ENCODE data around the gene NFKBIE.

NFKBIE gene

DNA sequence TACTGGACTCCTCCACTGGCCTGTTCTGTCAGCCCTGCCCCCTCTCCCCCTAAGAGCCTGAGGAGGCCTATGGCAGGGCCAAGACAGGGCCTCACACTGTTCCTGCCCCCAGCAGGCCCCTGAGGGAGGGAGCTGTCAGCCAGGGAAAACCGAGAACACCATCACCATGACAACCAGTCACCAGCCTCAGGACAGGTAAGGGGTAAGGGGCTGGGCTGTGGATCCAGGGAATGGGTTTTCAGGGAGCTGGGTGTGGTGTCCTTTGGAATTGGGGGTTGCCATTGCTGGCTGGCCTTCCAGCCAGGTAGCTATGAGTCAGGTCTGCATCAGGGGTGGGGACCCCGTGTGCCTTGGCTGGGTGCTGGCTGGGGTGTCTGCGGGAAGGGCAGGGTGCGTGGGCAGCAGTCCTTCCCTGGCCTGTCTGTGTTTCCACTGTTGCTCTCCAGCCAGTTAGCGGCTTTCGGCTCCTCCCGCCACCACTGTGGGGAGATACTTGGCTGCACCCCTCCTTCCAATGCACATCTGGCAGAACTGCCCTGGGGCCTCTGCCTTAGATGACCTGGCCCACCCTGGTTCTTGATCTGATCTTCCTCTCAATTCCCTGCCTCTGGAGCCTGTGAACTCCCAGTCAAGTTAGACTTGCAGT is 38.1 kb downstream of the NFKBIE start:
- DNase-seq (ENCODE audit: low read depth in 2 of 2, low spot score in 1 of 2): no peak

- DNase-seq (ENCODE audit: low read depth in 2 of 2, low spot score in 1 of 2): no peak
Measured at GRCh38 chr6:44226368-44227147, 38.8 kb downstream of the NFKBIE start.

DNA sequence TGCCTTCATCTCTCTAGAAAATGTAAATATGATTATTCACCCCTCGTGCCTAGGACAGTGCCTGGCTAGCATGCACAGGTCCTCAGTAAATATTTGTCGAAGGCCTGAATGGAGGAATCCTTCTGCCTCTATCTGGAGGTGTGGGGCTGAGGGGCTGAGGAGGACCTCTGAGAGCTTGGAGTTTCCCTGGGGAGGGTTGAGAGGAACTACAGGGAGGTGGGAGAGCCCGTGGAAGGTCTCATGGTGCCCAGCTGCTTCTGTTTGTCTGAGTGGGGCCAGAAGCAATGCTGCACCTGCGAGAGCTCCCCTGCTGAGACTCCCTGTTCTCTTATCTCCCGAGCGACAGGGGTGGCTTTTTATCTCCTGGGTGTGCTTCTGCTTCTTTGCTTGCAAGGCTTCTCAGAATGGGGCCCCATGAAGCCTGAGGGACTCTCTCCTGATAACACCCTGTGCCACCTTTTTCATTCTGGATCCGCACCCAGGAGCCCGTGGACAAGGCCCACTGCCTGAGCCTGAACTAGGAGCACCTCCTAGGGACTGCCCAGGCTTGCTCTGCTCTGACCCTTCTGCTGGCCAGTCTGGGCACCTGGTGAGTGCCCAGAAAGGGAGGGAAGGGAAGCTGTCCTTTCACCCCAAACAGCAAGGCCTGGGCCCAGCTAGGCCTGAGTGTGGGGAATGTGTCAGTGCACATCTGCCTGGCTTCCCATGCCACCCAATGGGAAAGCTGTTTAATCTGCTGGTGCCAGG is 39.6 kb downstream of the NFKBIE start:
- no peak for DNase-seq (ENCODE audit: low read depth in 2 of 2, low spot score in 1 of 2)

DNA sequence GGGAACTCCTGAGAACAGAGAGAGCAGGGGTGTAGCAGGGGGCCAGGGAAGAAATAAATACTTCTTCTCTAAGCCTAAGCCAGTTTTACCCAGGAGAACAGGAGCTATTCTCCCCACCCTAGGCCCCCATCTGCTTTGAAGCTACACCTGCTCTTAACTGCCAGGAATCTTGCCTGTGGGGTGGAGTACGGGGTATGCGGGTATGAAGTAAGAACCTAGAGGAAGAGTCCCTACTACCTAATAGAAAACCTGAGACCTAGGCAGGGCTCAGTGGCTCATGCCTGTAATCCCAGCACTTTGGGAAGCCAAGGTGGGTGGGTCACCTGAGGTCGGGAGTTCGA is 40.4 kb downstream of the NFKBIE start:
- DNase-seq (ENCODE audit: low read depth in 2 of 2, low spot score in 1 of 2): no peak

DNA sequence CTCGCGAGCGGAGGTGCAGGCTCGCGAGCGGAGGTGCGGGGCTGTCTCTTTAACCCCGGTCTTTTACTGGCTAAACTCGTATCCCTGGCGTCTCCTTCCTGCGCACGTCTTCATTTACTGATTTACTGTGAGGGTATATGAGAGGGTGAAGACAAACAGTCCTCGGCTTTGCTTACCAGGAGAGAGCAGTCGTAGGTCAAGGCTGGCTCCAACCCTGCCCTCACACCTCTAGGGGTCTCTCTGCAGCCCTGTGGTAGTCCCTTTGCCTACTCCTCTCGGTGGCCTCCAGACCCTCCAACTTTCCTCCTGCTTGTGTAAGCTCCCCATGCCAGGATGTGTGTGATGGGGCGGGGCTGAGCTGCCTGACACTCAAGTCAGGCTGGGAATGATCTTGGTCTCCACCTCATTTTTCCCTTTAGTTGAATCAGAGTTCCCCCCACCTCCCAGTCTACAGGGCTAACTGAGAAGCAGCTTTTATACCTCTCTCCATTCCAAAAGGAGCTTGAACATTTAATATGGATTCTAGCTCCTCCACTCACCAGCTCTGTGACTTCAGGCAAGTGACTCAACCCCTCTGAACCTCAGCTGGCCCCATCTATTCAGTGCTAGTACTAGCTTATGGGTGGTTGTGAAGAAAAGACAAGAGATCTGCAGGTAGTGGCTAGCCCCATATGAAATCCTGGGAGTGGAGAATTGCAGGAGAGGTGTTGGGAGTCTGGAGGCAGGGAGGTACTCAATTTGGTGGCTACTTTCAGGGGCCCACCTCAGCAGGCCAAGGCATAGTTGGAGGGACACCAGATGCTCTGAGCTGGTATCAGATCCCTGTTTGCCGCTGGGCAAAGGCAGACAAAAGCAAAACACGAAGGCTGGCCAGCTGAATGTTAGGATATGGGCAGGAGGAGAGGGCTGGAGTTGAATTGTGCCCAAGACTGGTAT is 41.1 kb downstream of the NFKBIE start:
- no peak for DNase-seq (ENCODE audit: low read depth in 2 of 2, low spot score in 1 of 2)

DNA sequence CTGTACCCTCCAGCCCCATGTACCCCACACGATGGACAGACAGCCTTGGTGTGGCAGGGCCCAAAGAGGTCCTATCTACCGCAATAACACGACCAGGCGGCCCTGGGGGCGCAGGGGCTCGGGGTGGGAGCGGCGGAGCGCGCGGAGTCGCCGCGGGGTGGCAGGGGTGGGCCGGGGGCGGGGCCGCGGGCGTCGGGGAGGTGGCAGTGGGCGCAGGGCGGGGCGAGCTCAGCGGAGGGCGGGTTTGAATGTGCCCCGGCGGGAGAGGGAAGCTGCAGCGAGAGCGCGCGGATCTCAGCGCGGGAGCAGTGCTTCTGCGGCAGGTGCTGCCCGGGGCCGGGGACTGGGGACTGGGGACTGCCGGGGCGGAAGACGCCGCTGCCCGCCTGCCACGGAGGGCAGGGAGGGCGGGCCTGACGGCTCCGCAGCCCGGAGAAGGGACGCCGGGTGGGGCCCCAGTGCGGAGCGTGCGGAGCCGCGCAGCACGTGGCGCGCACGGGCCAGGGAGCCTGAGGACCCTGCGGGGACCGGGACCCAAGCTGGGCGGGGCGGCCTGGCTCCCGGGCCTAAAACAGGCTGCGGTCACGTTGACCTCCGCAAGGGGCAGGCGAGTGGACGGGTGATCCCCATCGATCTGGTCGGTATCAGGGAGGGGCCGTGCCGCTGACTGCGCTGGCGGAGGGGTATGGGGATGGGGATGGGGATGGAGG is 41.9 kb downstream of the NFKBIE start, which contains the start of gene SLC29A1:
SLC29A1 (plus strand) TSS at position 277 of the 710 bp plus-strand sequence. CDS start 3,719 bp downstream, outside the sequence.
- DNase-seq (ENCODE audit: low read depth in 2 of 2, low spot score in 1 of 2): peak; percentile 54 to 72

- DNase-seq (ENCODE audit: low read depth in 2 of 2, low spot score in 1 of 2): no peak
Measured at GRCh38 chr6:44222486-44223318, 42.6 kb downstream of the NFKBIE start.

DNA sequence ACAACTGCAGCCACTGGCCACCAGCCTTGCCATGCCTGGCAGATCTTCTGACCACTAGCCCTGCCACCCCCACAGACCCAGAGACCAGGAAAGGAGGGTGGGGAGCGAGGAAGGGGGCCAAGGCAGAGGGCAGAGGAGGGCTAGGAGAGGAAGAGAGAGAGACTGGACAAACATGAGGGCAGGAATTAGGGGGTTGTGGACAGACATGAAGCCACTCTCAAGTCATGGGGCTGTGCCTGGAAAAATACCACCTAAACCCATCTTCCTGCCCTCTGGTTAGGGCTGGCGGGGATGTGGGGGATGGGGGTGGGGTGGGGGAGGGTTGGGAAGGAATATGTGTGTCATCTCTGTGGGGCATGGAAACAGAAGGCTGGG is 43.4 kb downstream of the NFKBIE start:
- DNase-seq (ENCODE audit: low read depth in 2 of 2, low spot score in 1 of 2): no peak

DNA sequence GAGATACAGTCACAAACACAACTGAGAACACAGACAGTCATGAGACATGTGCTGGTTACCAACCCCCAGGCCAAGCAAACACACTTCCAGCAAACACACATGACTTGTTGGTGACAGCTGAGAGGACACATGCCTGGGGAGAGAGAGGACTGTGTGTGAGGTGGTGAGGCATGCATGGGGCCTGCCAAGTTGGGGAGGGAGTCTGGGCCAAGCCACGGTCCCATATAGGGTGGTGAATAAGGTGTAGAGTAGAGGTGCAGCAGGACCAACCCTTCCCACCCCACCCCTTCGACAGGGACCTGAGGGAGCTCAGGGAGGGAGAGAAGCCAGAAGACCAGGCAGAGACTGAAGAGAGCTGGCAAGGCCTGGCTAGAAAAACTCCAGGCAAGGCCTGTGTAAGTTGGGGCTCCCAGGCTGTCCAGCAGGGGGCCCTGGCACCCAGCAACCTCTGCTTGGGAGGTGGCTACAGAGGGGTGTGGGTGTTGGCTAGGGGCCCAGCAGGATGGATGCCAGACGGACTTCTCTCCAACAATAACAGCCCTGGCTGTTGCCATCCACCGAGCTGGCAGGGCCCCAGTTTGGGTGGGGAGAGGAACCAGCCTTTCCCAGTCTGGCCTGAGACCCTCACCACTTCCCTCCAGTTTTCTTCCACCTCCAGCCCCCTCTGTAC is 43.9 kb downstream of the NFKBIE start:
- DNase-seq (ENCODE audit: low read depth in 2 of 2, low spot score in 1 of 2): peak; percentile 31 to 34

- no peak for DNase-seq (ENCODE audit: low read depth in 2 of 2, low spot score in 1 of 2)
Measured at GRCh38 chr6:44220913-44221290, 44.4 kb downstream of the NFKBIE start.

DNA sequence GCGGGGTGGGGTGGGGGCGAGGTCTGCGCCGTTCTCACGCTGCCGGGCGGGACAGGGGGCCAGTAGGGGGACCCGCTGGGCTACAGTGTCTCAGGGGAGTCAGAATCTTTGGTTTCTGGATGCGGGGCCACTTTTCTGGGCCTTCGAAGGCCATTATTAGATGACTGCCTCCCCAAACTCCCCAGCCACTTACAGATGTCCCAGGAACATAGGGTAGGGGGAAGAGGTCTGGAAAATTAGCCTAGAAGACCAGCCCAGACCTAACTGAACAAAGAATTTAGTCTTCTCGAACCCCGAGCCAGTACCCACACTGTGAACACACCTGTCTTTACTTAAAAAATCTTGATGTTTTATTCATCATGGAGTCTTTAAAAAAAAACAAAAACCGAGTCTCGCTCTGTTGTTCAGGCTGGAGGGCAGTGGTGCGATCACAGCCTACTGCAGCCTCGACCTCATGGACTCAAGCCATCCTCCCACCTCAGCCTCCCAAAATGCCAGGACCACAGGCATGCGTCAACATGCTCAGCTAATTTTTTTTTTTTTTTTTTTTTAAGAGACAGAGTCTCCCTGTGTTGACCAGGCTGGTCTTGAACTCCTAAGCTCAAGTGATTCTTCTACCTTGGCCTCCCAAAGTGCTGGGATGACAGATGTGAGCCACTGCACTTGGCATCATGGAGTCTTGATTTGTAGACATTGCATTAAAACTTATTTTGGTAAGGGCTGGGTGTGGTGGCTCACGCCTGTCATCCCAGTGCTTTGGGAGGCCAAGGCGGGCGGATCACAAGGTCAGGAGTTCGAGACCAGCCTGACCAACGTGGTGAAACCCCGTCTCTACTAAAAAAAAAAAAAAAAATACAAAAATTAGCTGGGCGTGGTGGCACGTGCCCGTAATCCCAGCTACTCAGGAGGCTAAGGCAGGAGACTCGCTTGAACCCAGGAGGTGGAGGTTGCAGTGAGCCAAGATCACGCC is 45.3 kb downstream of the NFKBIE start:
- no peak for DNase-seq (ENCODE audit: low read depth in 2 of 2, low spot score in 1 of 2)

GRCh38 chr6:44219053-44219814 is 46.1 kb downstream of the NFKBIE start:
- DNase-seq (ENCODE audit: low read depth in 2 of 2, low spot score in 1 of 2): no peak

DNA sequence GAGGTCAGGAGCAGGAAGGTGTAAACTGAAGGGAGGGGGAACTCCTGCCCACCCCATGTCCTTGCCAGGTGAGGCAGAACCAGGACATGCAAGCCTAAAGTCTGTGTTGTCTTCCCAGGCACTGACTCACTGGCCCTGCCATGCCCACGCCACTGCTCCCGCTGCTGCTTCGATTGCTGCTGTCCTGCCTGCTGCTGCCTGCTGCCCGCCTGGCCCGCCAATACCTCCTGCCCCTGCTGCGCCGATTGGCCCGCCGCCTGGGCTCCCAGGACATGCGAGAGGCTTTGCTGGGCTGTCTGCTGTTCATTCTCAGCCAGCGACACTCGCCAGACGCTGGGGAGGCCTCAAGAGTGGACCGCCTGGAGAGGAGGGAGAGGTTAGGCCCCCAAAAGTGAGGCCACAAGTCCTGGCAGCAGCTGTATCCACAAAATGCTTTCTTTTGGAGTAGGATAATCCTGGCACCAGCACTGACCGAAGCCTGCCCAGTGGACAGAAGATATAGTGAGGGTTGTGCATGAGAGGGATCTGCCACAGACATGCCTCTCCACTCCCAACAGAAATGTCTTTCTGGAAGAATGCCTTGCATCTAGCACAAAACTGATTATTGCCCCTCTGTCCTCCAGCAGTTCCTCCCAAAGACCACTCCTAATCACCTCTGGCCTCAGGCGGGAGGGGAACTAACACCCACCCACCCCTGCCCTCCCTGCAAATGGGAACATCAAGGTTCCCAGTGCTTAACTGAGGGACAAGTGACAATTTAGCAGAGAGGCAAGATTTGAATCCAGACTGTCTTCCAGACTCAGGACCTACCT is 47.8 kb downstream of the NFKBIE start:
- DNase-seq (ENCODE audit: low read depth in 2 of 2, low spot score in 1 of 2): no peak

DNA sequence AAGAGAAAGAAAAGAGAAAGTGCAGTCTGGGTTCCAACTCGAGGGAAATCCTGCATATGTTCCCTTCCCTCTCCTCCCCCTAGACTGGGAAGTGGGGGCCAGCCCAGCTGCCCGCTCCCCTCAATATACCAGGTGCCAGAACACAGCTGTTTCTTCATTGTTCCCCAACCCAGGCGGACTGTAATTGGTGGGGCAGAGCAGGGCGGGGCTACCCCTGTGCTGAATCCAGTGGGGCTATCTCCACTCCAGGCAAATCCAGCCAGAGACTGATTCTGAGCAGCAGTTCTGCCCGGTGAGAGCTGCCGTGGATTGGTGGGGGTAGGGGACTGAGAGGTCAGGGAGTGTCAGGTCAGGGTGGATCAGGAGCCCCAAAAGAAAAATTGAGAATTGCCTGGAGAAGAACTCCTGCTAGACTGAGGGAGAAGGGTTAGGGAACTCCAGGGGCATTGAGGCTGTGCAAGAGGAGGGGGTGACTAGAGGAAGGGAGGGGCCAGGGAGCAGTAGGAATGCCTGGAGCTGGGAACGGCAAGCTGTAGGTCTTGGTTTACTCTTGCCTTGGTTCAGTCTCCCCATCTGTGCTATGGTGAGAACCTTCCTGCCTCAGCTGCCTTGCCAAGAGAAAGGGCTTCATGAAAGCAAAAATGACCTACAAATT is 48.5 kb downstream of the NFKBIE start, which contains the start of gene MYMX:
MYMX (plus strand) TSS at position 250 of the 655 bp plus-strand sequence. CDS start 546 bp downstream, outside the sequence.
- DNase-seq (ENCODE audit: low read depth in 2 of 2, low spot score in 1 of 2): no peak

- no peak for DNase-seq (ENCODE audit: low read depth in 2 of 2, low spot score in 1 of 2)
Measured at GRCh38 chr6:44214307-44214706, 51.0 kb downstream of the NFKBIE start.

DNA sequence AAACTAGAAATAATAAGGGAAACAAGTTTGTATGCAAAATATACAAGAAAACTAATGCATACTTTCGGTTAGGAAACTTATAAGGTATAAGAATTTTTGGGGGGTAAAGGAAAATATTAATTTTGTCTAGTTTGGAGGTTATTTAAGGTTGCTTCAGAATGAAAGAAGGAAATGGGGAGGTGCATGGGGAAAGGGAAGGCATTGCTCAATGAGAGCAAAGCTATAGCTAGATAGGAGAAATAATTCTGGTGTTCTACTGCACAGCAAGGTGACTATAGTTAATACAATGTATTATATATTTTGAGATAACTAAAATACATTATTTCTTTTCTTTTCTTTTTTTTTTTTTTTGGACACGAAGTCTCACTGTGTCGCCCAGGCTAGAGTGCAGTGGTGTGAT is 54.1 kb downstream of the NFKBIE start:
- DNase-seq (ENCODE audit: low read depth in 2 of 2, low spot score in 1 of 2): no peak
